HUES64 (cell line): Measurements from ENCODE around the gene RNF215. TPM values are rescaled to one million over a fixed set of nuclear protein-coding genes. Genes with fewer than 3 reads are reported as not detected.

Experiments used
- H3K27ac ChIP-seq: 2 replicates; pipeline ENCODE4 v1.7.0; 2013; ENCODE audit warnings: low read depth, low read length, inconsistent platforms
- H3K27me3 ChIP-seq: 2 replicates; pipeline ENCODE4 v1.6.1; 2013; ENCODE audit warnings: mild to moderate bottlenecking, low read length; ENCODE audit not compliant: insufficient read depth
- H3K36me3 ChIP-seq: 2 replicates; pipeline ENCODE4 v1.6.1; 2013; ENCODE audit warnings: mild to moderate bottlenecking, low read length; ENCODE audit not compliant: insufficient read depth
- H3K4me1 ChIP-seq: 2 replicates; pipeline ENCODE4 v1.6.1; 2013; ENCODE audit warnings: mild to moderate bottlenecking, low read length, moderate library complexity; ENCODE audit not compliant: insufficient read depth
- H3K4me3 ChIP-seq: 2 replicates; pipeline ENCODE4 v1.5.1; 2013; ENCODE audit warnings: mild to moderate bottlenecking, low read length, moderate library complexity
- H3K9ac ChIP-seq: 2 replicates; pipeline ENCODE4 v1.6.1; 2013; ENCODE audit warnings: mild to moderate bottlenecking, low read depth, low read length
- H3K9me3 ChIP-seq: 2 replicates; pipeline ENCODE4 v1.6.1; 2013; ENCODE audit warnings: low read depth, low read length; ENCODE audit not compliant: insufficient read depth
- WGBS: fragments of 150-250, 120-280 bp; methylation state at CpG from one replicate; pipeline ENCODE4 v1.1.7; 2013; ENCODE audit warnings: missing lambda C conversion rate; 5-methylcytosine and 5-hydroxymethylcytosine counted together
- polyA plus RNA-seq, 2 experiments: library from polyadenylated mRNA; stranded (reverse); fragments of 50-300 nt; gene quantifications; one replicate each; pipeline ENCODE4 v1.2.3, GENCODE V29; 2013

RNF215 gene
- 7.4 TPM for polyA plus RNA-seq (2013, experiment 1 of 2)
- polyA plus RNA-seq (2013, experiment 2 of 2): 12.8 TPM

DNA sequence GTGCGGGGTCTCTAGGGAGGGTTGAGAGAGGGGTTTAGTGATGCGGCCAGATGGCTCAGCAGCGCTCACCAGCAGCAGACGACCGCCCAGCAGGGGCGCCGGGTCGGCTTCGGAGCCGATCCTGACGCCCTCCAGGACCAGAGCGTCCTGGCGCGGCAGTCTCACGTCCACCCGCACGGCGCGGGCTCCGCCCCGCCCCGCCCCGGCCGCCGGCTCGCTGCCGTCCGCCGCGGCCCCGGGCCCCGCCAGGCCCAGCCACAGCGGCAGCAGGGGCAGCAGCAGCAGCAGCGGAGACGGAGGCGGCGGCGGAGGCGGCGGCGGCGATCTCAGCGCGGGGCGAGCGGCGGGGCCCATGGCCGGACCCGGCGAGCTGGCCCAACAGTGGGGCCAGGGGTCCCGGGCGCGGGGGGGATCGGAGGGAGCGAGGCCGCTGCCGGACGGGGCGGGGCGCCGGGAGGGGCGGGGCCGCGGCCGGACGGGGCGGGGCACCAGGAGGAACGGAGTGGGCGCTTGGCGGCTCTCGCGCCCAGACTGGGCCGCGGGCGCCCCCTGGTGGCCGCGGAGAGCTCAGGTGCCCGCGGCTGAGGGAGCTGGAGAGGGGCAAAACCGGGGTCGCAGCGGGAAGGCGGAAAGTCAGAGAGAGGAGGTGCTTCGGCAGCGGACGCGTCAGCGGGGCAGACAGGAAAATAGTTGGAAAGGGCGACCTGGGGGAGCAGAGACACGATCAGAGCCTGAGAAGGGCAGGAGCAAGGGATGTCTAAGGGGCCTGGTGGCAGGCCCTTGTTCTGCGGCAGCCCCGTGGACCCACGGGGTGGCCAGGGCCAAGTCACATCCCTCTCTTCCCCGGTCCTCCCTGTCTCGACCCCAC lies at the start of gene RNF215:
Gene RNF215 (minus strand): TSS at position 452 of the 868 bp plus-strand sequence. CDS start 98 bp downstream, at position 354.
- H3K36me3 ChIP-seq: peaks cover 12% of the 10 kb centered on the region; the same call in 1 of the 2 replicates
- H3K4me1 ChIP-seq: peaks cover 12% of the 10 kb centered on the region; the same call in 1 of the 2 replicates
- no peaks in the 10 kb centered on the region for H3K27me3 ChIP-seq
- peak within 1 kb of the TSS; percentile 75 for H3K4me3 ChIP-seq
- no peak within 1 kb of the TSS; the same call in 1 of the 2 replicates for H3K27ac ChIP-seq
- 2% methylated on average over 94 of the region's 95 CpGs for WGBS
- peaks cover 8% of the 10 kb centered on the region; the same call in 1 of the 2 replicates for H3K9me3 ChIP-seq
- peak within 1 kb of the TSS; percentile 68; the same call in 1 of the 2 replicates for H3K9ac ChIP-seq

DNA sequence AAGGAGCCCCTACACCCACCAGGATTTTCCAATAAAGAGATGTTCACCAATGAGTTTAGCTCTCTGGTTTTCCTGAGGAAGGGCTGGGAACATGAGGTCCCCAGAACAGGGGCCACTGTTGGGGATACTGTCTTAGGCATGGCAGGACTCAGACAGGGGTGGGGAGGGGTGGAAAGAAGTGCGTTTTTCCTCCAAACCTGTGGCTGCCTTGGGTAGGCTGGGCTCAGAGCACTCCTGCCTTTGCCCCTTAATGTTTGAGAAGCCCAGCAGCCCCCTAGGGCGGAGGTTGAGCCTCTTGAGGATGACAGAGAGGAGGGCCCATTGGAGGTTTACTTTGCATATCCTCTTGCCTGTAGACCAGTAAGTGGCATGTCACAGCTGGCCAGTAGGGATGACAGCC lies 49.0 kb upstream of the RNF215 start:
- no peak overlapping the region for H3K9ac ChIP-seq

DNA sequence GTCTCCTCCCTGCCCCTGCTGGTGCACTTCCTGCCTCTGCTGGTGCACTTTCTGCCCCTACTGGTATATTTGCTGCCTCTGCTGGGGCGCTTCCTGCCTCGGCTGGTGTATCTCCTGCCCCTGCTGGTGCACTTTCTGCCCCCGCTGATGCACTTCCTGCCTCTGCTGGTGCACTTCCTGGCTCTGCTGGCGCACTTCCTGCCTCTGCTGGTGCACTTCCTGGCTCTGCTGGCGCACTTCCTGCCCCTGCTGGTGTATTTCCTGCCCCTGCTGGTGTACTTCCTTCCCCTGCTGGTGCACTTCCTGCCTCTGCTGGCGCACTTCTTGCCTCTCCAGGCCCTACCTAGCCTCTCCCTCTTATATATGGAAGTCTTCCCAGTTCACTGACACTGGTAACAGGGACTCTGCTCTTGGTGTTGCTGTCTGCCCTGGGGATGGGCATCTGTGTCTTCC lies 48.5 kb upstream of the RNF215 start:
- H3K27ac ChIP-seq: no peak overlapping the region
- WGBS: 79% methylated on average over 6 of the region's 6 CpGs
- no peak overlapping the region for H3K4me3 ChIP-seq
- no peaks in the 10 kb centered on the region for H3K36me3 ChIP-seq
- H3K9me3 ChIP-seq: no peaks in the 10 kb centered on the region
- H3K4me1 ChIP-seq: no peaks in the 10 kb centered on the region
- H3K27me3 ChIP-seq: no peaks in the 10 kb centered on the region
- no peak overlapping the region for H3K9ac ChIP-seq

More for the DNA sequence above, 49.0 kb upstream of the RNF215 start:
- WGBS: 83% methylated on average over 2 of the region's 2 CpGs
- Histone ChIP-seq H3K4me1 (no peaks in the 10 kb centered on the region), H3K36me3 (no peaks in the 10 kb centered on the region), H3K4me3 (no peak overlapping the region), H3K27me3 (no peaks in the 10 kb centered on the region), H3K27ac (no peak overlapping the region), H3K9me3 (no peaks in the 10 kb centered on the region)

DNA sequence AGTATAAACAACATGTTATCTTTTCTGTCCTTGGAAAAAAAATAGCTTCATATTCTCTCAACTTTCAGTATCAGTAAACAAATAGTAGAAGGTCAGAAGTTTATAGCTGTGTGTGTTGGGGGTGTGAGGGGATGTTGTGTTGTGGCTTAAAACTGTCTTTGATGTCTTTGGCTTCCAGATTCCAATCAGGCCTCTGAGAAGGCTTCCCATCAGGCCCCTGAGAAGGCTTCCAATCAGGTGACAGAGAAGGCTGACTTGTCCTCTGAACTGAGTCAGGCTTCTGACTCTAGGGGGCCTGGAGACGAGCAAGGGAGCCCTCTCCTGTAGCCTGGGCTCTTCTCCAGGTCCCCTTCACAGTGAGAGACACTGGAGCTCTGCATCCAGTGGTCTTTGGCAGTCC lies 47.6 kb upstream of the RNF215 start:
- Histone ChIP-seq H3K4me3 (no peak overlapping the region), H3K9ac (no peak overlapping the region), H3K4me1 (no peaks in the 10 kb centered on the region), H3K36me3 (no peaks in the 10 kb centered on the region), H3K27me3 (no peaks in the 10 kb centered on the region), H3K27ac (no peak overlapping the region), H3K9me3 (no peaks in the 10 kb centered on the region)
- WGBS: 70% methylated on average over 1 of the region's 1 CpG

DNA sequence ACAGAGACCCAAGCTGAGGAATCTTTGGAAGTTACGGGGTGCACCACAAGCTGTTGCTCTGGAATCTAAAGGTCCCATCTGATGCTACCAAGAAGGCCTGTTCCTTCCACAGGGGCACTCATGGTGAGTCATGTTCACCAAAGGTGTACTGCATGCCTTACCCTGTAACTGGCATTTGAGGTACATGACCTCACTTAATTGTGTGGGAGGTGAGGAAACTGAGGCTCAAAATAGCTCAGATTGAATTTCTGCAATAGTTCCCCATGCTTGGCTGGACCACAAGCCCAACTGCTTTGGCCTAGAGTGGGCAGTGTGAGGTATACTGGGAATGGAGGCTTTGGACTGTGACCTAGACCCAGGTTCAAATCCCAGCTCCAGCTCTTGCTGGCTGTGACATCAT lies 46.6 kb upstream of the RNF215 start:
- Histone ChIP-seq H3K27ac (no peak overlapping the region), H3K9ac (no peak overlapping the region), H3K4me1 (no peaks in the 10 kb centered on the region), H3K27me3 (no peaks in the 10 kb centered on the region), H3K36me3 (peaks cover 1% of the 10 kb centered on the region), H3K9me3 (no peaks in the 10 kb centered on the region), H3K4me3 (no peak overlapping the region)
- 93% methylated on average over 1 of the region's 1 CpG for WGBS

DNA sequence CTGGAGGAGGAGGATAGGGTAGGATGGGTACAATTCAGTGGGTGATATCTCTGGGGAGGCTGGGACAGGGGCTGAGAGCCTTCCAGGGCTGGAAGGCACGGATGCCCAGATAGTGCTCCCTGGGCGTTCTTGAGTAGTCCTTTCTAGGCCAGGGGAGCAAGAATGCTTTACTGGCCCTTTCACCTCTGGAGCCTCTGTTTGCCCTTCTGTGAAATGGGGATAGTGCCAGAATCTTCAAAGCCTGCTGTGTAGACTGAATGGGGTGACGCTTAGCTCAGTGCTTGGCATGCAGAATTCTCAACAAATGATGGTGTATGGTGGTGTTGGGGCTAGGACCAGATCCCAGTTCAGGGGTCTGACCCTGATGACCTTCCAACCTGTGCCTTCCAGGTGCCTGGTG lies 46.0 kb upstream of the RNF215 start:
- H3K27ac ChIP-seq: no peak overlapping the region
- H3K27me3 ChIP-seq: no peaks in the 10 kb centered on the region
- peaks cover 7% of the 10 kb centered on the region for H3K36me3 ChIP-seq
- H3K9me3 ChIP-seq: no peaks in the 10 kb centered on the region
- WGBS: 92% methylated on average over 3 of the region's 3 CpGs
- no peaks in the 10 kb centered on the region for H3K4me1 ChIP-seq
- H3K9ac ChIP-seq: no peak overlapping the region
- no peak overlapping the region for H3K4me3 ChIP-seq

DNA sequence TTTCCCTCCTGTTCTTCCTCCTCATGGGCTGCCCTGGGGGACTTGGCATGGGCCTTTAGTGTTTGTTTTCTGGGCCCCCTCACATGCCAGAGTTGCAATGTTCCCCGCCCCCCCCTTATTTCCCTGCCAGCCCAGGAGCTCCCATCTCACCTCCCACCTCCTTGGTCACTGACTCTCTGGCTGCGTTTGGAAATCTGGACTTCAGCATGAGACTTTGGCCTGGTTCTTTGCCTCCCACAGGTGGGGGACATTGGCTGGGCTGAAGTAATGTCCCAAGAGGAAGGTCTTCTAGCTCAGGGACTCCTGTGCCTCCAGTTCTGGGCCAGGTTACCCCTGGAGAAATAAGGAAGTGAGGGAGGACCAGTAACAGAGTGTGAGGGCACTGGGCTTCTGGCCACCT lies 45.3 kb upstream of the RNF215 start:
- H3K9me3 ChIP-seq: no peaks in the 10 kb centered on the region
- H3K9ac ChIP-seq: no peak overlapping the region
- H3K27ac ChIP-seq: no peak overlapping the region
- WGBS: 82% methylated on average over 2 of the region's 2 CpGs
- no peak overlapping the region for H3K4me3 ChIP-seq
- no peaks in the 10 kb centered on the region for H3K27me3 ChIP-seq
- no peaks in the 10 kb centered on the region for H3K4me1 ChIP-seq
- H3K36me3 ChIP-seq: peaks cover 14% of the 10 kb centered on the region

DNA sequence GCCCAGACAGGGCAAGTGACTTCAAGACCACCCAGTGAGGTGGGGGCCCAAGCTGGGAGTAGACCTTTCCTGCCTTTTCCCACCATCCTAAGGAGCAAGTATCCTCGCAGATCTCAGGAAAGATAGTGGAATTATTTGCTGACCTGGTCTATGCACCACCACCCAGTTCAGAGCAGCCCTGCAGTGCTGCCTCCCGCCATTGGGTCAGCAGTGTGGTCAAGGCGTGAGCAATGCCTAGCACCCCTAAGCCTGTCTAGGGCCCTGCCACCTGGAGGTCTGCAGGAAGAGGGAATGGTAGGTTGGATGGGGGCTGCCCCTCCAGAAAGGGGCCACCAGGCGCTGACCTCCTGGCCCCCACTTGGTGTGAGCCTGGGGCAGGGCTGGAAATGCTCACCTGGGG lies 44.9 kb upstream of the RNF215 start:
- 84% methylated on average over 4 of the region's 4 CpGs for WGBS

DNA sequence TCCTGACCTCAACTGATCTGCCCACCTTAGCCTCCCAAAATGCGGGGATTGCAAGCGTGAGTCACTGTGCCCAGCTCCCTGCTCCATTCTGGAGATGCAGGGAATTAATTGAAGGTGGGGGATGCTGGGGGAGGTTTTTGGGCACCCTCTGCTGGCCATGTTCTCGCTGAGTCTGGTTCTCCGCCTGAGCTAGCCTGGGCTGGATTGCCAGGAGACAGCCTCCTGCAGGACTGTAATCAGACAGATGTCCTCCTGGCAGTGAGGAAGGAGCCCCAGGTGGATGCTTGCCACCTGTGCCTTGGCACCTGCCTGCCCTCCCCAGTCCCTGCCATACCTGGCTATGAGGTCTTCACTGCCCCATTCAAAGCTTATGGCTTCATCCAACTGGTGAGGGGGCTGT lies 43.7 kb upstream of the RNF215 start:
- H3K4me1 ChIP-seq: no peaks in the 10 kb centered on the region
- H3K4me3 ChIP-seq: no peak overlapping the region
- no peaks in the 10 kb centered on the region for H3K27me3 ChIP-seq
- no peaks in the 10 kb centered on the region for H3K9me3 ChIP-seq
- H3K27ac ChIP-seq: no peak overlapping the region
- no peak overlapping the region for H3K9ac ChIP-seq
- WGBS: 74% methylated on average over 4 of the region's 4 CpGs
- H3K36me3 ChIP-seq: peaks cover 18% of the 10 kb centered on the region

More for the DNA sequence above, 44.9 kb upstream of the RNF215 start:
- Histone ChIP-seq H3K4me3 (no peak overlapping the region), H3K9me3 (no peaks in the 10 kb centered on the region), H3K36me3 (peaks cover 18% of the 10 kb centered on the region), H3K4me1 (no peaks in the 10 kb centered on the region), H3K27ac (no peak overlapping the region), H3K9ac (no peak overlapping the region), H3K27me3 (no peaks in the 10 kb centered on the region)

DNA sequence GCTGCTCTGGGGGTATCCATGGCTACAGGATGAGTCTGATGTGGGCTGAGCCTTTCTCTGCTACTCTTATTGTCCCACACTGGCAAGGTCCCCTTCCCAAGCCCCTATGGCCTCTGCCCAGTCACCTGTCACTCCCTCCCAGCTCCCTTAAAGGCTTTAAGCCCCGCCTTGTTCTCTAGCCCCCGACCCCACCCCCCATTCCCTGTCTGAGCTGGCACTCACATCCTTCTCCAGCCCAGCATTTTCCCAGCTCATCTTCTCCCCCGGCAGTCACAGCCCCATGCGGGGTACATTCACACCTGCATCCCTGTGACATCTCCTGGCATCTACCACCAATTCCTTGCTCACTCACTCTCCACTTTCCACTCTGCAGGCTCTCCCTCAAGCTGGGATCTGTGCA lies 42.7 kb upstream of the RNF215 start:
- Histone ChIP-seq H3K4me3 (no peak overlapping the region), H3K36me3 (peaks cover 18% of the 10 kb centered on the region), H3K9ac (no peak overlapping the region), H3K9me3 (no peaks in the 10 kb centered on the region), H3K27ac (no peak overlapping the region), H3K27me3 (no peaks in the 10 kb centered on the region), H3K4me1 (0 out of 2 replicates have a peak, but pooled peaks cover 4% of the 10 kb centered on the region)
- WGBS: 53% methylated on average over 4 of the region's 4 CpGs

DNA sequence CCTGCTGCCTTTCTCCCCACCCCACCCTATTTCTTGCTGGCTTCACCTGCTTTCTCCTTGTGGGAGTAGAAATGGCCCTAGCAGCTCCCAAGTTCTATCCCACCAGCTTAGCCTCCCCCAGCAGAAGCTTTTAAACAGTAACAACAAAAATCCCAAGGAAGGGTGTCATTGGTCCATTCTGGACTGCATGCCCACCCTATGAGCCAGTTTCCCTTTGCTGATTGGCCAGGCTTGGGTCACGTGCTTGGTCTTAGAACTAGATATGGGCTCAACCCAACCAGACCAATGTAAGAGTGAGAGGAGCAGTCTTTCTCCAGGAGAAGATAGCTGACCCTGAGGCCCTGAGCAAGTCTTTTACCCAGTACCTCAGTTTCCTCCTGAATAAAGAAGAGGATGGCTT lies 40.7 kb upstream of the RNF215 start:
- Histone ChIP-seq H3K9ac (no peak overlapping the region), H3K9me3 (no peaks in the 10 kb centered on the region), H3K4me1 (0 out of 2 replicates have a peak, but pooled peaks cover 6% of the 10 kb centered on the region), H3K36me3 (peaks cover 18% of the 10 kb centered on the region), H3K27ac (no peak overlapping the region), H3K4me3 (no peak overlapping the region), H3K27me3 (no peaks in the 10 kb centered on the region)
- WGBS: 91% methylated on average over 1 of the region's 1 CpG
